Lower lobe of right lung (tissue), 2 donors: ENCODE results near the gene SEMA5A. TPM values are rescaled to one million over a fixed set of nuclear protein-coding genes. Genes with fewer than 3 reads are reported as not detected.

Source experiments
- ATAC-seq, 2 donors: fragments of 200-7000 bp; cut with Tn5 transposase; one replicate each; pipeline ENCODE4 v1.9.1; 2020 to 2022; ENCODE audit warnings: mild to moderate bottlenecking in 2 of 2, moderate library complexity in 2 of 2
- DNase-seq: peaks from one replicate; pipeline ENCODE4 v3.0.0-alpha.2; 2020
- H3K27ac ChIP-seq: fragments of 200-600 bp; one replicate; pipeline ENCODE4 v1.8.0; 2022
- H3K27me3 ChIP-seq: fragments of 200-600 bp; one replicate; pipeline ENCODE4 v1.8.0; 2022; ENCODE audit warnings: low read depth
- H3K36me3 ChIP-seq: fragments of 200-600 bp; one replicate; pipeline ENCODE4 v1.8.0; 2022; ENCODE audit warnings: mild to moderate bottlenecking
- H3K4me1 ChIP-seq: fragments of 200-600 bp; one replicate; pipeline ENCODE4 v1.8.0; 2022
- H3K4me3 ChIP-seq: fragments of 200-600 bp; one replicate; pipeline ENCODE4 v1.8.0; 2022; ENCODE audit warnings: mild to moderate bottlenecking
- H3K9me3 ChIP-seq: fragments of 200-600 bp; one replicate; pipeline ENCODE4 v1.8.0; 2022
- CTCF ChIP-seq: fragments of 200-600 bp; IDR thresholded peaks from one replicate; pipeline ENCODE4 v1.8.0; 2022; ENCODE audit warnings: antibody characterized with exemption, mild to moderate bottlenecking
- intact Hi-C: fragments of 100-400 bp; cut with DNase I; formaldehyde crosslinking; loops from one replicate; pipeline ENCODE4 v1.11.0; 2022
- total RNA-seq: library from RNA; stranded (reverse); fragmentation: NEBNext Ultra II Directional; extraction: Animal tissue kit (Norgen Biotek cat#: 25700); gene quantifications from one replicate; pipeline ENCODE4 v1.2.1, GENCODE V29; 2021
- donor health status: DM: no; HTN: yes; CAD: no; lungs with severe emphysema.

Gene SEMA5A
- total RNA-seq, 1 donor from 2014 or later, result 29.3 TPM

GRCh38 chr5:9533562-9534364, 12.1 kb downstream of the SEMA5A start:
- no peak for TF ChIP-seq CTCF
- intact Hi-C loops, result no loop called here

GRCh38 chr5:9533096-9533495, 12.8 kb downstream of the SEMA5A start:
- no peak for DNase-seq
- ATAC-seq, result no peak
- Histone ChIP-seq H3K27me3 (no peaks in the 10 kb centered on the region), H3K4me3 (no peak overlapping the region), H3K36me3 (no peaks in the 10 kb centered on the region), H3K27ac (no peak overlapping the region), H3K4me1 (no peaks in the 10 kb centered on the region), H3K9me3 (no peaks in the 10 kb centered on the region)
- intact Hi-C loops, result no loop called here
- no peak for TF ChIP-seq CTCF

More at GRCh38 chr5:9533562-9534364, 12.1 kb downstream of the SEMA5A start:
- Histone ChIP-seq H3K9me3 (no peaks in the 10 kb centered on the region), H3K27ac (no peak overlapping the region), H3K36me3 (no peaks in the 10 kb centered on the region), H3K27me3 (no peaks in the 10 kb centered on the region), H3K4me1 (no peaks in the 10 kb centered on the region), H3K4me3 (no peak overlapping the region)
- DNase-seq (no peak), ATAC-seq (no peak)

GRCh38 chr5:9529513-9529912, 16.4 kb downstream of the SEMA5A start:
- Histone ChIP-seq H3K27ac (no peak overlapping the region), H3K36me3 (no peaks in the 10 kb centered on the region), H3K4me3 (no peak overlapping the region), H3K27me3 (no peaks in the 10 kb centered on the region), H3K9me3 (no peaks in the 10 kb centered on the region), H3K4me1 (no peaks in the 10 kb centered on the region)
- intact Hi-C loops, result no loop called here
- ATAC-seq (no peak), DNase-seq (no peak)
- TF ChIP-seq CTCF, result no peak

- Histone ChIP-seq H3K4me3 (no peak overlapping the region), H3K27ac (no peak overlapping the region), H3K27me3 (no peaks in the 10 kb centered on the region), H3K36me3 (no peaks in the 10 kb centered on the region), H3K4me1 (no peaks in the 10 kb centered on the region), H3K9me3 (no peaks in the 10 kb centered on the region)
- ATAC-seq (peak; percentile 39 to 49), DNase-seq (no peak)
- TF ChIP-seq CTCF, result no peak
- intact Hi-C loops, result no loop called here
Measured at GRCh38 chr5:9529041-9529480, 16.8 kb downstream of the SEMA5A start.

GRCh38 chr5:9524941-9525340, 20.9 kb downstream of the SEMA5A start:
- H3K27ac ChIP-seq, result no peak overlapping the region
- no peak for DNase-seq
- no peak overlapping the region for H3K4me3 ChIP-seq
- no peaks in the 10 kb centered on the region for H3K36me3 ChIP-seq
- TF ChIP-seq CTCF, result no peak
- no peaks in the 10 kb centered on the region for H3K9me3 ChIP-seq
- no peaks in the 10 kb centered on the region for H3K4me1 ChIP-seq
- intact Hi-C loops, result no loop called here
- no peaks in the 10 kb centered on the region for H3K27me3 ChIP-seq
- ATAC-seq, result no peak
